GM18502 (cell line): Measurements from ENCODE around the gene AMACR.
A peak's percentile ranks its signal among the peaks of the same experiment; 100 is the strongest.
"Not testable (repeated sequence)": the region's sequence is repeated elsewhere in the genome, so short reads cannot be mapped to it uniquely, and the experiment has no call there.

Experiments used
- ATAC-seq: cut with Tn5 transposase; IDR thresholded peaks from one replicate; pipeline ENCODE4 v1.9.1; 2021; ENCODE audit warnings: mild to moderate bottlenecking; ENCODE audit not compliant: unreplicated experiment, poor library complexity

The AMACR gene

GRCh38 chr5:34038390-34038789 lies 30.5 kb upstream of the AMACR start:
- ATAC-seq = no peak

GRCh38 chr5:34037726-34038125 lies 29.9 kb upstream of the AMACR start:
- ATAC-seq = no peak

- no peak for ATAC-seq
Observed at GRCh38 chr5:34035756-34036155, 27.9 kb upstream of the AMACR start.

- ATAC-seq = peak; percentile 58
Observed at GRCh38 chr5:34034534-34035327, 26.9 kb upstream of the AMACR start.

GRCh38 chr5:34031966-34032365 lies 24.1 kb upstream of the AMACR start:
- ATAC-seq = no peak

GRCh38 chr5:34031117-34031516 lies 23.3 kb upstream of the AMACR start:
- no peak for ATAC-seq

GRCh38 chr5:34030585-34030984 lies 22.7 kb upstream of the AMACR start:
- ATAC-seq = not testable (repeated sequence)

GRCh38 chr5:34030048-34030447 lies 22.2 kb upstream of the AMACR start:
- ATAC-seq = no peak

GRCh38 chr5:34028349-34028748 lies 20.5 kb upstream of the AMACR start:
- no peak for ATAC-seq

- ATAC-seq = no peak
Observed at GRCh38 chr5:34026089-34026761, 18.4 kb upstream of the AMACR start.

- ATAC-seq = peak; percentile 97
Observed at GRCh38 chr5:34022121-34022705, 14.4 kb upstream of the AMACR start.

GRCh38 chr5:34021334-34021733 lies 13.5 kb upstream of the AMACR start:
- ATAC-seq = no peak

- no peak for ATAC-seq
Observed at GRCh38 chr5:34020726-34021125, 12.9 kb upstream of the AMACR start.

GRCh38 chr5:34017254-34017653 lies 9.4 kb upstream of the AMACR start:
- no peak for ATAC-seq

GRCh38 chr5:34016750-34017149 lies 8.9 kb upstream of the AMACR start:
- no peak for ATAC-seq

- no peak for ATAC-seq
Observed at GRCh38 chr5:34016222-34016621, 8.4 kb upstream of the AMACR start.

- ATAC-seq = no peak
Observed at GRCh38 chr5:34015120-34015822, 7.4 kb upstream of the AMACR start.

- ATAC-seq = no peak
Observed at GRCh38 chr5:34014626-34015025, 6.8 kb upstream of the AMACR start.

GRCh38 chr5:34013547-34013946 lies 5.7 kb upstream of the AMACR start:
- no peak for ATAC-seq

- no peak for ATAC-seq
Observed at GRCh38 chr5:34012791-34013190, 4.9 kb upstream of the AMACR start.

- no peak for ATAC-seq
Observed at GRCh38 chr5:34011536-34011935, 3.7 kb upstream of the AMACR start.
